Gastrocnemius medialis (tissue), 4 donors: Measurements from ENCODE around the gene TMEM247. TPM values are rescaled to one million over a fixed set of nuclear protein-coding genes. Genes with fewer than 3 reads are reported as not detected.

Experiments used
- ATAC-seq, 2 donors: fragments of 150-250 bp; one replicate each; pipeline ENCODE4 v1.9.1; 2016
- DNase-seq, 2 donors: peaks; one replicate each; pipeline ENCODE4 v3.0.0-alpha.2; 2019
- H3K27ac ChIP-seq, 4 donors: fragments of 200-600 bp; sonication (generic); 1 replicate in 1 of 4; 2 replicates in 3 of 4; pipeline ENCODE4 v1.5.1; 2016 to 2018; ENCODE audit warnings: mild to moderate bottlenecking in 2 of 4, moderate library complexity in 1 of 4
- H3K27me3 ChIP-seq, 3 donors: fragments of 200-600 bp; sonication (generic) in 2 of 3; 1 replicate in 1 of 3; 2 replicates in 2 of 3; pipeline versions ENCODE4 v1.5.1 to v1.6.0; 2016 to 2019; ENCODE audit warnings: mild to moderate bottlenecking in 1 of 3, moderate library complexity in 1 of 3
- H3K36me3 ChIP-seq, 2 donors: fragments of 200-600 bp; sonication (generic) in 1 of 2; one replicate each; pipeline ENCODE4 v1.5.1; 2017 to 2018
- H3K4me1 ChIP-seq, 2 donors: fragments of 200-600 bp; sonication (generic) in 1 of 2; one replicate each; pipeline ENCODE4 v1.5.1; 2016 to 2017; ENCODE audit warnings: mild to moderate bottlenecking in 2 of 2
- H3K4me3 ChIP-seq, 4 donors: fragments of 200-600 bp; sonication (generic) in 3 of 4; 1 replicate in 1 of 4; 2 replicates in 3 of 4; pipeline ENCODE4 v1.5.1; 2016 to 2019; ENCODE audit warnings: mild to moderate bottlenecking in 2 of 4
- H3K9me3 ChIP-seq, 3 donors: fragments of 200-600 bp; sonication (generic) in 2 of 3; 1 replicate in 1 of 3; 2 replicates in 2 of 3; pipeline ENCODE4 v1.5.1; 2016 to 2019
- POLR2A ChIP-seq, 2 donors: fragments of 450-650 bp; IDR thresholded peaks; one replicate each; pipeline ENCODE4 v1.6.1; 2017; ENCODE audit warnings: antibody characterized with exemption in 2 of 2, mild to moderate bottlenecking in 2 of 2, moderate library complexity in 2 of 2
- in situ Hi-C, 4 donors: fragments of 200-750 bp; cut with MboI; loops; one replicate each; pipeline versions ENCODE4 v1.15.0 to v1.8.0; 2017; ENCODE audit warnings: low sequenced_read_pairs in 4 of 4
- intact Hi-C: fragments of 100-400 bp; cut with DNase I; formaldehyde crosslinking; loops from one replicate; pipeline ENCODE4 v1.15.1; 2023; ENCODE audit warnings: low total_unique reads
- total RNA-seq, 4 donors: library from RNA; depleted of rRNA; stranded (reverse); fragments of >200 nt; gene quantifications; one replicate each; pipeline versions ENCODE4 v1.1.0 to v1.2.3, GENCODE V29; 2016
- TF ChIP-seq, protein P1 (sequence below), 5 experiments: fragments of 450-650 bp in 3 of 5; fragments of 200-600 bp in 2 of 5; sonication (generic) in 2 of 5; IDR thresholded peaks in 4 of 5; conservative IDR thresholded peaks in 1 of 5; 1 replicate in 4 of 5; 2 replicates in 1 of 5; pipeline ENCODE4 v1.5.1; 2016 to 2019; ENCODE audit warnings: antibody characterized with exemption in 5 of 5, mild to moderate bottlenecking in 3 of 5, moderate library complexity in 3 of 5

The TMEM247 gene
- total RNA-seq, 4 donors from 2014 or later = not detected

DNA sequence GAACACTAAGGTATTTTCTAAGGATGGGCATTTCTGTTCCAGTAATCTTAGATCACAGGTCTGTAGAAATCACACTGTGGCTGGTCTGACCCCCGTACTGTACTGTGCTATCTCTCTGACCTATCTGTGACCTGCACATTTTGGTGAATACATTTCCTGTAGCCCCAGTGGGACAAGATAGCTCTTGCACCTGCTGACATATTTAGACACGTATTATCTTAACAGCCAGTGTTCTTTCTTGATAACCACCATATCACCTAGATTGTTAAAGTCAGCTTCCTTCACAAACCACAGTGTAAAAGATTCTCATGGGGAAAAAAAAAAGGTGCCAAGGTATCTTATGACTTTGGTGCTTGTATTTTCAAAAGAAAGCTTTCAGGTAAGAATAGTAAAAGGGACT, 39.8 kb upstream of the TMEM247 start:
- no peaks in the 10 kb centered on the region for H3K27me3 ChIP-seq
- in situ Hi-C loops (no loop called here), intact Hi-C loops (no loop called here)
- no peak overlapping the region for H3K4me3 ChIP-seq
- DNase-seq (no peak), ATAC-seq (no peak)
- H3K36me3 ChIP-seq = no peaks in the 10 kb centered on the region
- no peak overlapping the region for H3K27ac ChIP-seq
- TF ChIP-seq, protein P1, sequence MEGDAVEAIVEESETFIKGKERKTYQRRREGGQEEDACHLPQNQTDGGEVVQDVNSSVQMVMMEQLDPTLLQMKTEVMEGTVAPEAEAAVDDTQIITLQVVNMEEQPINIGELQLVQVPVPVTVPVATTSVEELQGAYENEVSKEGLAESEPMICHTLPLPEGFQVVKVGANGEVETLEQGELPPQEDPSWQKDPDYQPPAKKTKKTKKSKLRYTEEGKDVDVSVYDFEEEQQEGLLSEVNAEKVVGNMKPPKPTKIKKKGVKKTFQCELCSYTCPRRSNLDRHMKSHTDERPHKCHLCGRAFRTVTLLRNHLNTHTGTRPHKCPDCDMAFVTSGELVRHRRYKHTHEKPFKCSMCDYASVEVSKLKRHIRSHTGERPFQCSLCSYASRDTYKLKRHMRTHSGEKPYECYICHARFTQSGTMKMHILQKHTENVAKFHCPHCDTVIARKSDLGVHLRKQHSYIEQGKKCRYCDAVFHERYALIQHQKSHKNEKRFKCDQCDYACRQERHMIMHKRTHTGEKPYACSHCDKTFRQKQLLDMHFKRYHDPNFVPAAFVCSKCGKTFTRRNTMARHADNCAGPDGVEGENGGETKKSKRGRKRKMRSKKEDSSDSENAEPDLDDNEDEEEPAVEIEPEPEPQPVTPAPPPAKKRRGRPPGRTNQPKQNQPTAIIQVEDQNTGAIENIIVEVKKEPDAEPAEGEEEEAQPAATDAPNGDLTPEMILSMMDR (IDR thresholded peaks at IDR 0.05 in 4 of 5, conservative IDR thresholded peaks at IDR 0.05 in 1 of 5) = no peak
- TF ChIP-seq POLR2A (IDR thresholded peaks at IDR 0.05) = no peak
- no peaks in the 10 kb centered on the region for H3K9me3 ChIP-seq
- H3K4me1 ChIP-seq = no peaks in the 10 kb centered on the region

DNA sequence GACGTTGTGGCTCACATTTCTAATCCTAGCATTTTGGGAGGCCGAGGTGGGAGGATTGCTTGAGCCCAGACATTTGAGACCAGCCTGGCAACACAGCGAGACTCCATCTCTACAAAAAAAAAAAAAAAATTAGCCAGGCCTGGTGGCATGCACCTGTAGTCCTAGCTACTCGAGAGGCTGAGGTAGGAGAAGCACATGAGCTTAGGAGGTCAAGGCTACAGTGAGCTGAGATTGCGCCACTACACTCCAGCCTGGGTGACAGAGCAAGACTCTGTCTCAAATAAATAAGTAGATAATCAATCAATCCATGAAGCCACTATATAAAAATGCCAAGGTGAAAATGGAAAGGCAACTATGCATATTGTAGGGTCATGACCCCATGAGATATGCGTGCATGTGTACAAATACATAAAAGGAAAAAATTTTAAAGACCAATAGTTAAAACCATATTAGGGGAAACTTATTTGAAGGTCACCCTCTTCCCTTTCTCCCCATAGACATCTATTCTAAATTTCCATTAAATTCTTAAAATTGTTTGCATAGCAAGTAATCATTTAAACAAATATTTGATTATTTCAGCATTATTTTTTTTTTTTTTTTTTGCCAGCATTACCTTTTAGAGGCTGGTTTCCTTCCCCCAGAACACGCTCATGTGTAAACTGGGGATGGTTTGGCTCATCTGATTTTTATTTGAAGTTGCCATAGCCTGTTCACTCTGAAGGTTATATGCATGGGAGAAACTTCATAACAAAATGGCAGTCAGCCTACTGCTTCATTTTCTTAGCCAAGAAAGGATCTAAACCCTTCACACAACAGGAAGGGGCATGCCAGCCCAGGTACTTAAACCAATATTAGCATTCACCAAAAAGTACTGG, 37.3 kb upstream of the TMEM247 start:
- ATAC-seq = no peak
- intact Hi-C loops = no loop called here

DNA sequence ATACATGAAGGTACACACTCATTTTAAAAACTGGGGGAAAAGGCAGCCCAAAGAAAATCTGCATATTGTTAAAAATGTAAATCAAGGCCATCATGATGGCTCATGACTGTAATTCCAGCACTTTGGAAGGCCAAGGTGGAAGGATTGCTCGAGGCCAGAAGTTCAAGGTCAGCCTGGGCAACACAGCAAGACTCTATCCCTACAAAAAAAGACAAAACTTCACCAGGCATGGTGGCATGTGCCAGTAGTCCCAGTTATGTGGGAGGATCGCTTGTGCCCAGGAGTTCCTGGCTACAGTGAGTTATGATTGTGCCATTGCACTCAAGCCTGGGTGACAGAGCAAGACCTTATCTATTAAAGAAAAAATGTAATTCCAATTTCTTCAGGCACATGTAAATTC, 34.6 kb upstream of the TMEM247 start:
- TF ChIP-seq, protein P1 (IDR thresholded peaks at IDR 0.05 in 4 of 5, conservative IDR thresholded peaks at IDR 0.05 in 1 of 5) = no peak
- no peak for TF ChIP-seq POLR2A (IDR thresholded peaks at IDR 0.05)
- Histone ChIP-seq H3K27ac (no peak overlapping the region), H3K9me3 (no peaks in the 10 kb centered on the region), H3K36me3 (no peaks in the 10 kb centered on the region), H3K27me3 (no peaks in the 10 kb centered on the region), H3K4me1 (no peaks in the 10 kb centered on the region), H3K4me3 (no peak overlapping the region)
- intact Hi-C loops (no loop called here), in situ Hi-C loops (no loop called here)
- DNase-seq (no peak), ATAC-seq (no peak)

More for the DNA sequence above, 37.3 kb upstream of the TMEM247 start:
- no peaks in the 10 kb centered on the region for H3K27me3 ChIP-seq
- no peak overlapping the region for H3K27ac ChIP-seq
- no peak overlapping the region for H3K4me3 ChIP-seq
- in situ Hi-C loops = no loop called here
- no peaks in the 10 kb centered on the region for H3K36me3 ChIP-seq
- DNase-seq = no peak
- TF ChIP-seq POLR2A (IDR thresholded peaks at IDR 0.05) = no peak
- TF ChIP-seq, protein P1 (IDR thresholded peaks at IDR 0.05 in 4 of 5, conservative IDR thresholded peaks at IDR 0.05 in 1 of 5) = no peak
- no peaks in the 10 kb centered on the region for H3K4me1 ChIP-seq
- H3K9me3 ChIP-seq = no peaks in the 10 kb centered on the region

DNA sequence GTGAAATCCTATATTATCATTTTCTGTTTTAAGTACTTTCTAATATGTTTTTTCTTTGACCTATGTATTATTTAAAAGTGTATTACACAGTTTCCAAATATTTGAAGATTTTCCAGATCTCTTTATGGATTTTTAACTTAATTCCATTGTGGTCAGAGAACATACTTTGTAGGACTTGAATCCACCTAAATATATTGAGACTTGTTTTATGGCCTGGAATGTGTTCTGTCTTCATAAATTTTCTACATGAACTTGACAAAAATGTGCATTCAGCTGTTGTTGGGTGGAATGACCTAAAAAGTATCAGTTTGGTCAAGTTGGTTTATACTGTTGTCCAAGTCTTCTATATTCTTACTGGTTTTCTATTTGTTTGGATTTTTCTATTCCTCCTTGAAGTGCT, 33.8 kb upstream of the TMEM247 start:
- Histone ChIP-seq H3K27ac (no peak overlapping the region), H3K36me3 (no peaks in the 10 kb centered on the region), H3K9me3 (no peaks in the 10 kb centered on the region), H3K4me3 (no peak overlapping the region), H3K27me3 (no peaks in the 10 kb centered on the region), H3K4me1 (no peaks in the 10 kb centered on the region)
- intact Hi-C loops (no loop called here), in situ Hi-C loops (no loop called here)
- TF ChIP-seq, protein P1 (IDR thresholded peaks at IDR 0.05 in 4 of 5, conservative IDR thresholded peaks at IDR 0.05 in 1 of 5) = no peak
- TF ChIP-seq POLR2A (IDR thresholded peaks at IDR 0.05) = no peak
- DNase-seq (no peak), ATAC-seq (no peak)
